ENCODE data around the gene RNF217. TPM values are rescaled to one million over a fixed set of nuclear protein-coding genes. Genes with fewer than 3 reads are reported as not detected.
"Not testable (repeated sequence)": the region's sequence is repeated elsewhere in the genome, so short reads cannot be mapped to it uniquely, and the experiment has no call there.

Gene RNF217
- total RNA-seq, 2 donors from 2014 or later = 1.4 to 3.6 TPM

DNA sequence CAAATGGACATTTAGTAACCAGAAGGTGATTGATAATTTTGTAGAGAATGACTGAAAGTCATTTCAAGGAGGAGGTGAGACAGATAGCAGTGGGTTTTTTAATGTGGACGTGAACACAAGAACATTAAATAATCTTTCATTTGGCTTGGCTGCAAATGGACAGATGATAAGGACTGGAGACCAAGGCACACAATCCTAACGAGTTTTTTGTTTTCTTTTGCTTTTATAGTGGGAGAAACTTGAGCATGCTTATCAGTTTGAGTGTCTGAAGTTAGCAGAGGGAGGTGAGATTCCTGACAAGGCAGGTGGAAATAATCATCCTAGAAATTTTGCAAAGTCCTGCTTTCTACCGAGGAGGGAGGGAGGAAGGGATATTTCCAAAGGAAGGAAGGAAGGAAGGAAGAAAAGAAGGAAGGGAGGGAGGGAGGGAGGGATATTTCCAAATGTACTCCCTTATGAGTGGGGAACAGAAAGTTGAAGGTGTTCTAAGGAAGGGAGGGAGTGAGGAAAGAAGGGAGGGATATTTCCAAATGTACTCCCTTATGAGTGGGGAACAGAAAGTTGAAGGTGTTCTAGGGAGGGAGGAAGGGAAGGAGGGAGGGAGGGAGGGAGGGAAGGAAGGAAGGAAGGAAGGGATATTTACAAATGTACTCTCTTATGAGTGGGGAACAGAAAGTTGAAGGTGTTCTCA lies 63.1 kb downstream of the RNF217 start:
- DNase-seq (ENCODE audit: low spot score) (no peak), ATAC-seq (no peak)
- H3K9me3 Mint-ChIP-seq = peaks cover 2% of the 10 kb centered on the region
- H3K4me3 Mint-ChIP-seq = no peak overlapping the region
- no peaks in the 10 kb centered on the region for H3K36me3 Mint-ChIP-seq
- no peaks in the 10 kb centered on the region for H3K27me3 Mint-ChIP-seq
- H3K4me1 Mint-ChIP-seq (ENCODE audit: low read depth in 2 of 2) = no peaks in the 10 kb centered on the region
- H3K27ac Mint-ChIP-seq = no peak overlapping the region

DNA sequence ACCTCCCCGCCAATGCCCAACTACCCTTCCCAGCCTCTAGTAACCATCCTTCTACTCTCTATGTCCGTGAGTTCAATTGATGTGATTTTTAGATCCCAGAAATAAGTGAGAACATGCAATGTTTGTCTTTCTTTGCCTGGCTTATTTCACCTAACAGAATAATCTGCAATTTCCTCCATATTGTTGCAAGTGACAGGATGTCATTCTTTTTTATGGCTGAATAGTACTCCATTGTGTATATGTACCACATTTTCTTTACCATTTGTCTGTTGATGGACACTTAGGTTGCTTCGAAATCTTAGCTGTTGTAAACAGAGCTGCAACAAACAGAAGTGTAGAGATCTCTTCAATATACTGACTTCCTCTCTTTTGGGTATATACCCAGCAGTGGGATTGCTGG lies 65.0 kb downstream of the RNF217 start:
- Mint-ChIP-seq H3K36me3 (no peaks in the 10 kb centered on the region), H3K9me3 (peaks cover 2% of the 10 kb centered on the region), H3K27me3 (no peaks in the 10 kb centered on the region), H3K4me1 (ENCODE audit: low read depth in 2 of 2) (no peaks in the 10 kb centered on the region), H3K27ac (no peak overlapping the region), H3K4me3 (no peak overlapping the region)
- DNase-seq (ENCODE audit: low spot score) = no peak
- ATAC-seq = no peak

GRCh38 chr6:125030969-125031368 lies 68.7 kb downstream of the RNF217 start:
- H3K27me3 Mint-ChIP-seq = no peaks in the 10 kb centered on the region
- H3K4me3 Mint-ChIP-seq = no peak overlapping the region
- no peak overlapping the region for H3K27ac Mint-ChIP-seq
- no peak for DNase-seq (ENCODE audit: low spot score)
- H3K4me1 Mint-ChIP-seq (ENCODE audit: low read depth in 2 of 2) = no peaks in the 10 kb centered on the region
- H3K36me3 Mint-ChIP-seq = no peaks in the 10 kb centered on the region
- no peak for ATAC-seq
- H3K9me3 Mint-ChIP-seq = peaks cover 2% of the 10 kb centered on the region

DNA sequence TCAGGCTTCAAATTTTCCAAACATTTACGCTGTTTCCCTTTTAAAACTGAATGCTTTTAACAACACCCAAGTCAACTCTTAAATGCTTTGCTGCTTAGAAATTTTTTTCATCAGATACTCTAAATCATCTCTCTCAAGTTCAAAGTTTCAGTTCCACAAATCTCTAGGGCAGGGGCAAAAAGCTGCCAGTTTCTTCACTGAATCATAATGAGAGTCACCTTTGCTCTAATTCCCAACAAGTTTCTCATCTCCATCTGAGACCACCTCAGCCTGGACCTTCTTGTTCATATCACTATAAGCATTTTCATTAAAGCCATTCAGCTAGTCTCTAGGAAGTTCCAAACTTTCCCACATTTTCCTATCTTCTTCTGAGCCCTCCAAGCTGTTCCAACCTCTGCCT lies 69.1 kb downstream of the RNF217 start:
- Mint-ChIP-seq H3K4me3 (no peak overlapping the region), H3K4me1 (ENCODE audit: low read depth in 2 of 2) (no peaks in the 10 kb centered on the region)
- no peak for ATAC-seq

DNA sequence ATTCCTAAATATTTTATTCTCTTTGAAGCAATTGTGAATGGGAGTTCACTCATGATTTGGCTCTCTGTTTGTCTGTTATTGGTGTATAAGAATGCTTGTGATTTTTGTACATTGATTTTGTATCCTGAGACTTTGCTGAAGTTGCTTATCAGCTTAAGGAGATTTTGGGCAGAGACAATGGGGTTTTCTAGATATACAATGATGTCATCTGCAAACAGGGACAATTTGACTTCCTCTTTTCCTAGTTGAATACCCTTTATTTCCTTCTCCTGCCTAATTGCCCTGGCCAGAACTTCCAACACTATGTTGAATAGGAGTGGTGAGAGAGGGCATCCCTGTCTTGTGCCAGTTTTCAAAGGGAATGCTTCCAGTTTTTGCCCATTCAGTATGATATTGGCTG lies 72.7 kb downstream of the RNF217 start:
- not testable (repeated sequence) for H3K27ac Mint-ChIP-seq; ATAC-seq; H3K4me1 Mint-ChIP-seq (ENCODE audit: low read depth in 2 of 2); H3K4me3 Mint-ChIP-seq; H3K9me3 Mint-ChIP-seq; H3K36me3 Mint-ChIP-seq; DNase-seq (ENCODE audit: low spot score)
- H3K27me3 Mint-ChIP-seq = peaks cover 0 to 15% of the 10 kb centered on the region in 2 donors

More for the DNA sequence above, 69.1 kb downstream of the RNF217 start:
- peaks cover 2% of the 10 kb centered on the region for H3K9me3 Mint-ChIP-seq
- no peaks in the 10 kb centered on the region for H3K27me3 Mint-ChIP-seq
- H3K36me3 Mint-ChIP-seq = no peaks in the 10 kb centered on the region
- DNase-seq (ENCODE audit: low spot score) = no peak
- no peak overlapping the region for H3K27ac Mint-ChIP-seq

GRCh38 chr6:125036486-125036885 lies 74.2 kb downstream of the RNF217 start:
- not testable (repeated sequence) for H3K36me3 Mint-ChIP-seq; H3K4me3 Mint-ChIP-seq; H3K4me1 Mint-ChIP-seq (ENCODE audit: low read depth in 2 of 2); H3K9me3 Mint-ChIP-seq; DNase-seq (ENCODE audit: low spot score); ATAC-seq; H3K27ac Mint-ChIP-seq
- H3K27me3 Mint-ChIP-seq = peaks cover 0 to 20% of the 10 kb centered on the region in 2 donors

DNA sequence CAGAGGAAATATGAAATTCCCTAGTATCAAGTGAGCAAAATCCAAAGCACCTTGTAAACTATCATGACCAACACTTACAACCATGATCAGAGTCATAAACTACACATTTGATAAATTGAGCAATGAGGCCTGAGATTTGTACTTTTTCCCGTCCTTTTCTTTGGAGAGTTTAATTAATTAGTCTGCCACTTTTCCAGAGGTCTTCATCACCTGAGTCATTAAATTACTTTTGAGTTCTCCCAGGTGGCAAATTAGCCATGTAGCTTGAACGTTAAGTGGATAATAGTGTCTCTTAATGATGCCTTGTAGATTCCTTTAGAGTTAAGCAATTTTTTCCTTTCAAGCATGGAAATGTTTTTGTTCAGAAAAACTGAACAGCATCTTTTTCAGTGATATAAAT lies 75.6 kb downstream of the RNF217 start:
- Mint-ChIP-seq H3K27ac (no peak overlapping the region), H3K36me3 (peaks cover 6% of the 10 kb centered on the region), H3K9me3 (no peaks in the 10 kb centered on the region), H3K4me3 (no peak overlapping the region), H3K4me1 (ENCODE audit: low read depth in 2 of 2) (no peaks in the 10 kb centered on the region), H3K27me3 (peaks cover 0 to 20% of the 10 kb centered on the region in 2 donors)
- DNase-seq (ENCODE audit: low spot score) (no peak), ATAC-seq (no peak)

GRCh38 chr6:125038925-125039324 lies 76.7 kb downstream of the RNF217 start:
- H3K27me3 Mint-ChIP-seq = peaks cover 0 to 20% of the 10 kb centered on the region in 2 donors
- ATAC-seq = no peak
- peaks cover 6% of the 10 kb centered on the region for H3K36me3 Mint-ChIP-seq
- H3K9me3 Mint-ChIP-seq = no peaks in the 10 kb centered on the region
- H3K4me1 Mint-ChIP-seq (ENCODE audit: low read depth in 2 of 2) = no peaks in the 10 kb centered on the region
- no peak overlapping the region for H3K4me3 Mint-ChIP-seq
- no peak for DNase-seq (ENCODE audit: low spot score)
- H3K27ac Mint-ChIP-seq = no peak overlapping the region

GRCh38 chr6:125041740-125042459 lies 79.7 kb downstream of the RNF217 start:
- no peak for DNase-seq (ENCODE audit: low spot score)
- Mint-ChIP-seq H3K4me3 (no peak overlapping the region), H3K27ac (no peak overlapping the region), H3K27me3 (peaks cover 0 to 20% of the 10 kb centered on the region in 2 donors), H3K4me1 (ENCODE audit: low read depth in 2 of 2) (no peaks in the 10 kb centered on the region), H3K36me3 (peaks cover 6% of the 10 kb centered on the region), H3K9me3 (no peaks in the 10 kb centered on the region)
- ATAC-seq = no peak

GRCh38 chr6:125044066-125044465 lies 81.8 kb downstream of the RNF217 start:
- H3K9me3 Mint-ChIP-seq = no peaks in the 10 kb centered on the region
- no peak overlapping the region for H3K27ac Mint-ChIP-seq
- DNase-seq (ENCODE audit: low spot score) (no peak), ATAC-seq (no peak)
- no peaks in the 10 kb centered on the region for H3K4me1 Mint-ChIP-seq (ENCODE audit: low read depth in 2 of 2)
- H3K36me3 Mint-ChIP-seq = peaks cover 6% of the 10 kb centered on the region
- no peak overlapping the region for H3K4me3 Mint-ChIP-seq
- peaks cover 0 to 12% of the 10 kb centered on the region in 2 donors for H3K27me3 Mint-ChIP-seq

DNA sequence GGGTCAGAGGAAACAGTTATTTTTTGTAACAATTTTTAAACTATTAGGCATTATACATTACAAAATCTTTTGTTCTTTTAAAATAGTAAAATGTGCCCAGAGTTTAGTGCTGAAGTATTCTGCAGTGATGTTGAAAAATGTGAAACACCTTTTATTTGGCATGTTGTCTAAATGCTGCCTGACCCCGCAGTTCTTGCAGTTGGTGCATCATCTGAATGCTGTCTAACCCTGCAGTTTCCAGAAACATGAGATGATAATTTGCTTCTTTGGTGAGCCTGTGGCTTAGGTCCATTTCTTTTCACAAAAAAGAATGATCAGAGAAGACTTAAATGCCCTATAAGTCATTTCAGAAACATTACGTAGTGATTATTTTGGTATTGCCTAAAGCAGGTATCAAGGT lies 82.4 kb downstream of the RNF217 start:
- H3K4me1 Mint-ChIP-seq (ENCODE audit: low read depth in 2 of 2) = no peaks in the 10 kb centered on the region
- DNase-seq (ENCODE audit: low spot score) (no peak), ATAC-seq (no peak)
- H3K27me3 Mint-ChIP-seq = peaks cover 0 to 8% of the 10 kb centered on the region in 2 donors
- H3K36me3 Mint-ChIP-seq = peaks cover 2% of the 10 kb centered on the region
- no peaks in the 10 kb centered on the region for H3K9me3 Mint-ChIP-seq
- H3K27ac Mint-ChIP-seq = no peak overlapping the region
- no peak overlapping the region for H3K4me3 Mint-ChIP-seq

- H3K36me3 Mint-ChIP-seq = no peaks in the 10 kb centered on the region
- DNase-seq (ENCODE audit: low spot score) (no peak), ATAC-seq (no peak)
- H3K27me3 Mint-ChIP-seq = no peaks in the 10 kb centered on the region
- H3K4me1 Mint-ChIP-seq (ENCODE audit: low read depth in 2 of 2) = no peaks in the 10 kb centered on the region
- no peaks in the 10 kb centered on the region for H3K9me3 Mint-ChIP-seq
- H3K4me3 Mint-ChIP-seq = no peak overlapping the region
- no peak overlapping the region for H3K27ac Mint-ChIP-seq
These were observed 84.1 kb downstream of the RNF217 start for GRCh38 chr6:125046107-125046925.

GRCh38 chr6:125048274-125048673 lies 86.0 kb downstream of the RNF217 start:
- H3K36me3 Mint-ChIP-seq = no peaks in the 10 kb centered on the region
- H3K27ac Mint-ChIP-seq = no peak overlapping the region
- ATAC-seq (no peak), DNase-seq (ENCODE audit: low spot score) (no peak)
- no peaks in the 10 kb centered on the region for H3K4me1 Mint-ChIP-seq (ENCODE audit: low read depth in 2 of 2)
- H3K4me3 Mint-ChIP-seq = no peak overlapping the region
- no peaks in the 10 kb centered on the region for H3K27me3 Mint-ChIP-seq
- no peaks in the 10 kb centered on the region for H3K9me3 Mint-ChIP-seq

Measured in natural killer cell treated with Interleukin-12 subunit alpha and Interleukin-12 subunit beta and Interleukin-15 and Interleukin-18, amount 100 ng/mL, for 72 hours (primary cell).